ENCODE results near the gene SHOC2.

Gene SHOC2

DNA sequence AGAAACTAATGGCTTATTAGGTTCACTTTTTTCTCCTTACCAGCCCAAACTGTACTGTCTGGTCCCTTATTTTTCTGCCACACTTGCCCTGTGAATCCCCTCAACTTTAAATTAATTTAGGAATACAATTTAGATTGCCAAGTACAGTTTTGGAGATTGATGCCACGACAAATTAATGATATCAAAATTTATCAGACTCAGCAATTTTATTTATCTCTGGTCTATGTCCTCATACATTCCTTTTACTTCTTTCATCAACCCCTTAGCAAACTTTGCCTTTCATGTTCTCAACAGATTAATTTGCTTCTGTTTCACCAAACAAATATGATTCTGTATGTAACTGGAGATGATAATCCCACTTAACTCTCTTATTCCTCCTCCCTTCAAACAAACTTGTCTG is 38.2 kb downstream of the SHOC2 start:
- DNase-seq, result no peak

DNA sequence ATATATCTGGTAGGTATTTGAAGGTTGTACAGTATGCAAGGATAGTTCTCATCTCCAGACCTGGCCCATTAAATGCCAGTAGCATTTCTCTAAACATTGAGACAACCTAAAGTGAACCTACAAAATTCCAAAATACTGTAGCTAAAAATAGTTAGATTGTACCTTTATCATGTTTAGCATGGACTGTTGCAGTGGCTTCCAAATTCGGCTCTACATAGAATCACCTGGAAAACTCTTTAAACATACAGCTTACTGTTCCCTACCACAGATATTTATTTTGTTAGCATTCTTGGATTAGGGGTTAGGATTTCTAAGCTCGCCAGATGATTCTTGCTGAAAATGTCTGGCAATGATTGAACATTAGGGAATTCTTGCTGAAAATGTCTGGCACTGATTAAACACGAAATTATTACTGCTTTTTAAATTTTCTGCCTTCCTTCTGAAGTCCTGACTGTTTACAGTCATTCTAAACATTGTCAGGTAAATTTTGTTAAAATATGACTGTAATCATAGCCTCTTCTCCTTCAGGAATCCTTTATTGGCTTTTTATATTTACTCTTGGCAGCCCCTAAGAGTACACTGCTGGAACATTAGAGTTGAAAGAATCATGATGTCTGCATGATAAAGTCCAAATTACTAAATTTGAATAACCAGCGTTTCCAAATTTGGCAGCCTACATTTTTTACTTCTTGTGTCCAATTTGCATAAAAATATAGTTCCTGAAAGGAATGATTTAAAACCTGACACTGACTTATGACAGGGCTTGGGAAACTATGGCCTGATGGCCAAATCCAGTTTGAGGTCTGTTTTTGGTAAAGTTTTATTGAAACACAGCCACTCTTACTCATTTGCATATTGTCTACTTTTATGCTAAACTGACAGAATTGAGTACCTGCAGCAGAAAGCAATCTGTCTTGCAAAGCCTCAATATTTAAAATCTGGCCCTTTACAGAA is 40.3 kb downstream of the SHOC2 start:
- peak; percentile 17 for DNase-seq

DNA sequence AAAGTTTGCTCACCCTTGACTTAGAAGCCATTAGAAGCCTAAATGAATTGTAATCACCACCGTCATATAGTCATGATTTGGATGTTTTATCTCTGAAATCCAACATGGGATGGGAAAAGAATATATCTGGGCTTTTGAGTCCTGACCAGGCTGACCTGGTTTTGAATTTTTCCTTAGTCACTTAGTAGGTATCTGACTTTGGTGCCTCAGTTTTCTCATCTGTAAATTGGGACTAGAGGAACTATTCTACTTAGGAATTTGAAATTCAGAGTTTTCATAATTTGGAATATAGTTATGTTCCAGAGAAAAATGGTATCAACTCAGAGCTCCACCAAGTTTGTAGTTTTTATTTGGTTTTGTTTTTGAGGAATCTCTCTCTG is 40.9 kb downstream of the SHOC2 start:
- DNase-seq, result no peak

DNA sequence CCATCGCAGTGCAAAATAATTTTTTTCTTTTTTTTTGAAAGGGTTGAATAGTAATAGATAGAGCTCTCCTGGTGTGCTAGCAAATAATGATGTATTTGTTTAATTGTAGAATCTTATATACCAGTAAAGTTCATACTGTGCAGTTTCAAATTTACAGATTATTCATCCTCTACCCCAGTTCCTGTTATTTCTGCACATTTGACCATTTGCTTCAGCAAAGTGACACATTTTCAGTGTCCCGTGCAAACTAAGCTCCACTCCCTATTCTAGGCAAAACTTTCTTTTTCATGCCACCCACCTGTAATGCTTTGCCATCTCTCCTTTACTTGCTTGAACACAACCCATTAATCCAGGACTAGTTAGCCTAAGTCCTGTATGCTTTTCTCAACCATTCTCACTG is 43.0 kb downstream of the SHOC2 start:
- DNase-seq, result no peak

DNA sequence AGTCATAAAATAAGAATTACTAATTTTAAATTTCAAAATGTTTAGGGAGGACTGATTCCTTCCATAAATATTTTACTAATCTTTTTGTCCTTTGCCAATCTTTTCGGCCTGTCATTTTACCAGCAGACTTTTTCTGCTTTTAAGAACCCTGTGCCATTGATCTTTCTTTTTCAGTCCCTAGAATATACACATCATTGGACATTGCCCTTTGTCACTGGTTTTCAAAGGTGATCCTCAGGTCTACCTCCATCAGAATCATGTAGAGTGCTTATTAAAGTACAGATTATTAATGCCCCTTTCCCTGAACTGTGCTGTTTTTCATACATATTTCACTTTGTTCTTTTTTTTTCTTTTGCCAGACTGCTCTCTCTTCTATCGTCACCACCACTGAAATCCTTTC is 43.8 kb downstream of the SHOC2 start:
- DNase-seq, result no peak

DNA sequence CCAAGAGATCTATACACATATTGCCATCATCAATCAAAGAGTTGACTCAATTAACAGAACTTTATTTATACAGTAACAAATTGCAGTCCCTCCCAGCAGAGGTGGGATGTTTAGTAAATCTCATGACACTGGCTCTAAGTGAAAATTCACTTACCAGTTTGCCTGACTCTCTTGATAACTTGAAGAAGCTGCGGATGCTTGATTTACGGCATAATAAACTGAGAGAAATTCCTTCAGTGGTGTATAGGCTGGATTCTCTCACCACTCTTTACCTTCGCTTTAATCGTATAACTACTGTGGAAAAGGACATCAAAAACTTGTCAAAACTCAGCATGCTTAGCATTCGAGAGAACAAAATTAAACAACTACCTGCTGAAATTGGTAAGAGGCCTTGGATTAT is 45.3 kb downstream of the SHOC2 start:
- DNase-seq, result no peak

DNA sequence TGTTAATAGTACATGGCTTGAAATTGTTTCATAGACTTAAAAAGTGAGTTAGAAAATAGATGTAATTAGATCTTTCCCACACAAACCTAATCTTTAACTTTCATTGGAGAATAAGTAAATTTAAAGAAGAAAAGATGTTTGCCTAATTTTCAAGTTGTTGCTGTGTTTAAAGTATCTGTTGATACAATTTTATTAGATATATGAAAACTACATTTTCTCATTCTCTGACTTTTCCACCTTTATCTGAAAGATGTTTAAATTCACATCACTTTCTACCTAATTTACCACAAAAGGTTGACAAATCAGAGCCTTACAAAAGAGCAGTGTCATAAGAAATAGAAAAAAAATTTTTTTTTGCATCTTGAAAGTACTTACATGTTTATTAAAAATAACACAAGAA is 45.8 kb downstream of the SHOC2 start:
- DNase-seq, result no peak

DNA sequence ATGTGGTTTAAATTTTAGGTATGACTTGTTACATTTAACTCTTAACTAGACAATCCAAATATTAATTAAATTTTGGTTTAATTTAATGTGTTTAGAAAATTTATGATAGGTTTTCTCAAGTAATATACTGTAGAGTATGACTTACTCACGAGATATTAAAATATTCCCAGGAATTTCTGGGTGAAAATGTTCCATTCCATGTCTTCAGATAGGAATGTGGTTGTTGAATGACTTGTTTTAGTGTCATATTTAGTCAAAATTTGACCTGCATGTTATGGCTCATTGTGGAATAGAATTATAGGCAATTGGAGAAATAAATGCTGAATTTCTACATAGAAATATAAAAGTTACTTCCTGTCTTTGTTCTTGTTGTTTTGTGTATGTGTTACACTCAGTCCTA is 46.7 kb downstream of the SHOC2 start:
- DNase-seq, result no peak

DNA sequence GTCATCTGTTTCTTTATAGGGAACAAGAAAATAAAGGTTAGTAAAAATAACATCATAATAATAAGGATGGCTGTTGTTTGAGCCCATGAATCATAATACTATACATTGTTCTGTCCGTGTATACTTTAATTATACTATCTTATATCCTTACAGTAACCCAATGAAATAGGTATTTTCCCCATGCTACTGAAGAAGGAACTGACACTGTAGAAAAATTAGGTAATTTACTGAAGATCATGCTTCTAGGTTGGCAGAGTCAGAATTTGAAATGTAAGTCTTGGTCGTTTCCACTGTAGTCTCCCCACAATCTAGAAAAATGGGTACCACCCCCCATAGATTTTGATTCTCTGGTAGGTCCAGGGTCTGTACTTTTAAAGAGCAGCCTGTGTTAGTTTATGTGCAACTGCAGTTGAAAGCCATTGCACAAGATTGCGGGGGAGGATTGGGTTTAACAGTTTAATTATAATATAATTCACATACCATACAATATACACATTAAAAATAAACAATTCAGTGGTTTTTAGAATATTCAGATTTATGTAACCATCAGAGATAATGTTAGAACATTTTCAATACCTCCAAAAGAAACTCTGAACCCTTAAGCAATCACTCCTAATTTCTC is 47.7 kb downstream of the SHOC2 start:
- DNase-seq, result no peak

DNA sequence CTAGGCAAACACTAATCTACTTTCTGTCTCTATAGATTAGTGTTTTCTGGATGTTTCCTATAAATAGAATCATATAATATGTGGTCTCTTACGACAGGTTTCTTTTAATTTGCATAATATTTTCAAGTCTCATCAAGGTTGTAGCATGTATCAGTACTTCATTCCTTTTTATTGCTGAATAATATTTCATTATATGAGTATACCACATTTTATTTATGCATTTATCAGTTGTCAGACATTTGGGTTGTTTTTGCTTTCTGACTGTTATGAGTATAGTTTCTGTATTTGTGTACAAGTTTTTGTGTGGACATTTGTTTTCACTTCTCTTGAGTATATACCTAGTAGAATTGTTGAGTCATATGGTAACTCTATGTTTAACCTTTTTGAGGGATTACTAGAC is 48.2 kb downstream of the SHOC2 start:
- no peak for DNase-seq

DNA sequence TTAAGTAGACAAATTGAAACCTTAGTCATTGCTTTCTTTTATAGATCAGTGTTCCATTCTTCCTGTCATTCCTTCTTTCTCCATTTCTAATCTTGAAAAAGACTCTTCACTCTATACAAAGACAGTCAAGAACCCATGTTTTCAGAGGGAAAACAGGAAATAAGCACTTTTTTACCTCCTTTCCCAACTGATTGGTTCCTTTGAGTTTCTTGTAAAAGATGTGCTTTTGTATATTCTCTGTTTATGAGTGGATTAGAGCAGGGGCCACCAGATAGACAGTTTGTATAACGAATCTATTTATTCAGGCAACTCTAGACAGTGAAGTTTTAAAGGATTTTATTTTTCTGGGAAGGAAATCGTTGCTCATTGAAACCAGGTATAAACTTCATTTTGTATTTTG is 49.8 kb downstream of the SHOC2 start:
- DNase-seq, result no peak

DNA sequence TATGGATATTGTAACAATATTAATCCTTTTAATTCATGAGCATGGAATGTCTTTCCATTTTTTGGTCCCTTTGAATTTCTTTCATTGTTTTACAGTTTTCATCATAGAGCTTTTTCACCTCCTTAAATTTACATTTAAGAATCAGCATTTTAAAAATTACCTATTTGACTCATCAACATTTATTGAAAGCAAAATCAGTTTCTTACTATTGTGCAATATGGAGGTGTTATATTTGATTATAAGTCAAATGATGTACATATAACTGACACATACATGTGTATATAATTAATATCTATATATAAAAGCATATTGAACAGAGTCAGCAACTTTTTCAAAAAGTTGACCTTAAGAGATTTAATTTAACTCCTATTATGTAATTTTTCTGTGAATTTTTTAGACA is 52.2 kb downstream of the SHOC2 start:
- no peak for DNase-seq

DNA sequence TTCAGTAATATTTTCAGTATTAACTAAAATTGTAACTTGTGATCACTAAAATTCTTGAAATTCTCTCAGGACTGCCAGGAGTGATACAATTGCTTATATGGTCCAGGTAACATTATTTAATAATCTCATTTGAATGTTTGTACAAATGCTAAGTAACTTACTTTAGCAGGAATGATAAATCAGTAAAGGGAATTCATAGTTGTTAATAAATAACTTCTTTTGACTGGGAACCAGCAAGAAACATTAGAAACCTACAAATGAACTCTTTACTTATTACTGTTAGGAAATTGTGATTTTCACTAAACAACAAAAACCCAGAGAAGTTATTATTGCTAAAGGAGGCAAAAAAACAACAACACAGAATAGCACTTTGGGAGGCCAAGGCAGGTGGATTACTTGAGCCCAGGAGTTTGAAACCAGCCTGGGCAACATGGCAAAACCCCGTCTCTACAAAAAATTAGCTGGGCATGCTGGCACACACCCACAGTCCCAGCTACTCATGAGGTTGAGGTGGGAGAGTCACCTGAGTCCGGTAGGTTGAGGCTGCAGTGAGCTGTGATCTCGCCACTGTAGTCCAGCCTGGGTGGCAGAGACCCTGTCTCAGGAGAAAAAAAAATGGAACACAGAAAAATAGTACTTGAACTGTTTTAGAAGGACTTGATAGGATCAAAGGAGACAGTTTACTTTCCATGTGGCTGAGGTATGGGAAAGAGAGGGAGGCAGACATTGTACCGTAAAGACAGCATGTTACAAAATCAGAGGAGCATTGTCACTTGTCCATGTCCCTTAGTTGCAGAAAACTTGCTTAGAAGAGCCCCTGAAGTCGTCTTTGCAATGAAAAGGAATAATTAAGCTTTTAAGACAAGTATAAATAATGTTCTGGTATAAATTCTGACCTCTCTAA is 53.1 kb downstream of the SHOC2 start:
- DNase-seq, result no peak

DNA sequence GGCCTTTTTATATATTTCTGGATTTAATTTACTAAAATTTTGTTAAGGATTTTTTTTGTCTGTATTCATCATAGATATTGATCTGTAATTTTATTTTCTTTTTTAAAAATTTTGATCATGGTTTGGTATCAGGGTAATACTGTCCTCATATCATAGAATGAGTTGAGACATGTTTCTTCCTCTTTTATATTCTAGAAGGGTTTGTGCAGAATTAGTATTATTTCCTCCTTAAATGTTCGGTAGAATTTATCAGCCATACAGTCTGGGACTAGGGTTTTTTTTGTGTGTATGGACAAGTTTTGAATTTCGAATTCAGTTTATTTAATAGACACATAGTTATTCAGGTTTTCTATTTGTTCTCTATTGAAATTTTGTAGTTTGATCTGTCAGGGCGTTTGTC is 54.0 kb downstream of the SHOC2 start:
- no peak for DNase-seq

DNA sequence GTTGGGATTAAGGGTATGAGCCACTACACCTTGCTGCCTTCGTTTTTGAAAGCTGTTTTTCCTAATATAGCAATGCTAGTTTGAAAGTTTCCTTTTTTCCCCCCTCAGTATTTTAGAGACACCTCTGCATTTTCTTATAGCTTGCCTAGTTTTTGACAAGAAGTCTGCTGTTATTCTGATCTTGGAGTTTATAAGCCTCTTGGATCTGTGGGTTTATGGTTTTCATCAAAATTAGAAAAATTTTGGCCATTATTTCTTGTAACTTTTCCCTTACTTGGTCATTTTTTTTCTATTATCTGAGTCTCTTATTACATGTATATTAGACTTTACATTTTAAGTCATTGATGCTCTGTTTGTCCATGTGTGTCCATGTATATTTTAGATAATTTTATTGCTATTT is 57.2 kb downstream of the SHOC2 start:
- no peak for DNase-seq

DNA sequence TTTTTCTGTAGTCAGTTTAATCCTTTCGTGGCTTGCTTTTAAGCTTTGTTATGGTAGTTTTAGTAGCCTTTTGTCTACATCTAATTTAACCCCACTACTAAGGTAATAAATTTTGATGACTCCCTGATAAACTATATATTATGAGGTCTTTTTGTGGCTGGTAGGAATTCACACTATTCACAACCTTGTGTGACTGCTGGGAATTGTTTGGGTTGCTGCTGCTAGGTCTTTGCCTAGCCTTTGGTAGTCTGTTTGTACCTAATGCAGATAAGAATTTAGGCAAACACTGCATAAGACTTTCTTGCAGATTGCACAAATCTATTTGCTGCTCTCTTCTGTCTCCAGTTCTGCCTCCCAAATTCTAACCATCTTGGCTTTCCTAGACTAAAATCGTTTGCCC is 58.3 kb downstream of the SHOC2 start:
- no peak for DNase-seq

DNA sequence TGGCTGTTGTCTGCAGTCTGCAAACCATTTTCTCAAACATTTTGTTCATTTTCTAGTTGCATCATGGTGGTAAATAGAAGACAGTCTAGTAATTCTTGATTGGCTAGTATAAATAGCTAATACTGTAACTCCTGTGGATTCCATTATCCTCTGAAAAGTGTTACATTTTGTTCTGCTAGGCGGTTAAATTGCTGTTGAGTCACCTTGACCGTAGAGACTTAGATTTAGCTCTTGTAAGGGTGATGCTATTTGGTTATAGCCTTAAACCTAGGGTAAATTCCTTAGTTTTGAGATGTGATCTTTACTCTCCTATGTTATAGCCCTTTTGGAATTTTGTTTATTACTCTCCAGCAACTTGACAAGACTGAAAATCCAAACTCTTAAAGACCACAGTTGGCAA is 58.8 kb downstream of the SHOC2 start:
- DNase-seq, result no peak

DNA sequence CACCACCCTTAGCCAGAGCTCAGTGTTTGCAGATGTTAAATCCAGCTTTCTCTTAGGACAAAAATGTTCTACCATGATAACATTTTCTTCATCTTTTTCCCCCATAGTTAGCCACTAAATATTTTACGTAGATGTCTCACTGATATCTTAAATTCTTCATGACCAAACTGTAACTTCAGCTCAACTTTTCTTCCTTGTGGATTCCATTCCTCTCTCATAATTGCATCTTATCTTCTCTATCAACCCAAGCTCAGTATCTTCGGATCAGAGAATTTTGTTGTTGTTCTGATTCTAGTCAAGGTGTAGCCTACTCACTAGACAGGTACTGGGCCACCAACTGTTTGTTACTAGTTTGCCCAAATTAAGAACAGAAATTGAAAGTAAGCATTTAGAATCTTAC is 60.2 kb downstream of the SHOC2 start:
- no peak for DNase-seq

DNA sequence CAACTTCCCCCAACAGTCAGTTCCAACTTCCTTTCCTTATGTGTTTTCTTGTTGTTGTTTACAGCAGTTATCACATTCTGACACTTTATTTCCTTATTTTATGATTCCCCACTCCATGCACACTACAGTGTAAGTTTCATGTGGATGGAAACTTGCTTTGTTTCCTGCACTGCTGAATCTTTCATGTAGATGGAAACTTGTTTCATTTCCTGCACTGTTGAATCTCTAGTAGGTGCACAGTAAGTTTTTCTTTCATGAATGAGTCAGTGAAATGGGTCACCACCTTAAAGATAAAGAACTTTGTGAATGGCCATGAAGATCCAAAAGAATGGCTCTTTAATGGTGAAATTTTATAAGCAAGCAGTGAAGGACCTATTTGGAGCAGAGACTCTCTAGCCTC is 61.4 kb downstream of the SHOC2 start:
- DNase-seq, result no peak

DNA sequence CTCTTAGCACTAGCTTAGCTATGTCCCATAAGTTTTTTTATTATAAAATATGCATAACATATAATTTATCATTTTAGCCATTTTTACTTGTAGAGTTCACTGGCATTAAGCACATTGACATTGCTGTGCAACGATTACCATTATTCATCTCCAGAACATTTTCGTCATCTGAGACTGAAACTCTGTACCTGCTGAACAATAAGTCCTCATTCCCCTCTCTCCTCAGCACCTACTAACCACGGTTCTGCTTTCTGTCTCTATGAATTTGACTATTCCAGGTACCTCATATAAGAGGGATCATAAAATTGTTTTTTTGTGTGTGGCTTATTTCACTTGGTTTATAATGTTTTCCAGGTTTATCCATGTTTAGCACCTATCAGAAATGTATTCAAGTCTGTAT is 64.1 kb downstream of the SHOC2 start:
- no peak for DNase-seq

DNA sequence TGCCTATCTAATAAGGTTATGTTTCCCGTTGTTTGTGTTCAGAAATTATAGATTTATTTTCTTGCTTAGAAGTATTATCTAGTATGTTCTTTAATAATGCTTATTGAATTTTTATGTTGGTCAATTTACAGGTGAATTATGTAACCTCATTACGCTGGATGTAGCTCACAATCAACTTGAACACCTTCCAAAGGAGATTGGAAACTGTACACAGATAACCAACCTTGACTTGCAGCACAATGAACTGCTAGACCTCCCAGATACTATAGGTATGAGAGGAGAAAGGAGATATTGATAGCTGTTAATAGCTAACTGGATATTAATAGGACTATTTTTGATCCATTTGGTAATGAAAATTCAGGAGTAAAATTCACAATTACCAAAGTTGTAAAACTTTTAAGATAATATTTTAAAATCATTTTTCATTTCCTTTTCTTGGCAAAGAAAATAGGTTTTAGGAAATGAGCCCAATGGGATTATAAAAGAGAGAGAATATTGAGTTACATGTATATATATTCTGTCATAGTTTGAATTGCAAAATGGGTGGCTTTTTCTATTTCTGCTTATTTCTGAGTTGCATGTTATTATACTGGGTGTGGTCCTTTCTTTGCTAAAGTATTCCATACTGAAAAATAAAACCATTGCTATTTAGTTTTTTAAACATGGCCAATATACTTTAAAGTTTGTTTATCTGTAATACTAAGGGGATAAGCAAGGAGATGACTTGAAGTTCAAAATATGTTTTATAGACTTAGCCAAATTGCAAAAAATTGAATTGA is 66.3 kb downstream of the SHOC2 start:
- DNase-seq, result no peak

DNA sequence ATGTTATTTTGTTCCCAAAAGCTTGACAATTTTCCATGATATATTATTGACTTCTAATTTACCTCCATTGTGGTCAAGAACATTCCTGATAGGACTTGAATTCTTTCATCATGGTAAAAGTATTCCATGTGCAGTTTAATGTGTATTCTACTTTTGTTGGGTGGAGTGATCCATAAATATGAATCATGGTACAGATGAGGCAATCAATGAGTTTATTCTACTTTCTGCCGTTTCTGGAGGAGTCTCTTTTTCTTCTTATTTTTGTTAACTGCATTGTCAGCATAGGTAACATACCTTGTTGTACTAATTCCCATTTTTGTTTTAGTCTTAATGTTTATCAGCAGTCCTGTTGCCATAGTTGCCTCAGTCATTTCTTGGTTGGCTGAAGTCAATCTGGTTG is 69.6 kb downstream of the SHOC2 start:
- DNase-seq, result no peak

All from NCI-H1048 (cell line).